GM12892 (cell line): Measurements from ENCODE around the gene RXFP2. TPM values are rescaled to one million over a fixed set of nuclear protein-coding genes. Genes with fewer than 3 reads are reported as not detected.

Experiments used
- DNase-seq: peaks from one replicate; pipeline ENCODE4 v3.0.0; 2011; ENCODE audit not compliant: insufficient read length
- FAIRE-seq: peaks from 2 replicates; lab custom pipeline; 2011; peaks lifted over from hg19 to GRCh38; lab: Jason Lieb, UNC
- POLR2A ChIP-seq: IDR thresholded peaks from 2 replicates; pipeline ENCODE4 v1.6.1; 2011; ENCODE audit warnings: low read depth, low read length, control low read depth
- POLR2AphosphoS5 ChIP-seq: IDR thresholded peaks from 2 replicates; pipeline ENCODE4 v1.6.1; 2011; ENCODE audit warnings: low read depth, low read length, control low read depth
- TAF1 ChIP-seq: IDR thresholded peaks from 2 replicates; pipeline ENCODE4 v1.6.1; 2011; ENCODE audit warnings: low read depth, mild to moderate bottlenecking, control low read depth, low read length, borderline replicate concordance
- polyA plus RNA-seq: library from polyadenylated mRNA; unstranded; fragments of >200 nt; gene quantifications from one replicate; pipeline ENCODE4 v1.2.1, GENCODE V29; 2012; ENCODE audit warnings: missing spikeins, inconsistent platforms; ENCODE audit not compliant: missing spikeins

The RXFP2 gene, protein sequence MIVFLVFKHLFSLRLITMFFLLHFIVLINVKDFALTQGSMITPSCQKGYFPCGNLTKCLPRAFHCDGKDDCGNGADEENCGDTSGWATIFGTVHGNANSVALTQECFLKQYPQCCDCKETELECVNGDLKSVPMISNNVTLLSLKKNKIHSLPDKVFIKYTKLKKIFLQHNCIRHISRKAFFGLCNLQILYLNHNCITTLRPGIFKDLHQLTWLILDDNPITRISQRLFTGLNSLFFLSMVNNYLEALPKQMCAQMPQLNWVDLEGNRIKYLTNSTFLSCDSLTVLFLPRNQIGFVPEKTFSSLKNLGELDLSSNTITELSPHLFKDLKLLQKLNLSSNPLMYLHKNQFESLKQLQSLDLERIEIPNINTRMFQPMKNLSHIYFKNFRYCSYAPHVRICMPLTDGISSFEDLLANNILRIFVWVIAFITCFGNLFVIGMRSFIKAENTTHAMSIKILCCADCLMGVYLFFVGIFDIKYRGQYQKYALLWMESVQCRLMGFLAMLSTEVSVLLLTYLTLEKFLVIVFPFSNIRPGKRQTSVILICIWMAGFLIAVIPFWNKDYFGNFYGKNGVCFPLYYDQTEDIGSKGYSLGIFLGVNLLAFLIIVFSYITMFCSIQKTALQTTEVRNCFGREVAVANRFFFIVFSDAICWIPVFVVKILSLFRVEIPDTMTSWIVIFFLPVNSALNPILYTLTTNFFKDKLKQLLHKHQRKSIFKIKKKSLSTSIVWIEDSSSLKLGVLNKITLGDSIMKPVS
- not detected for polyA plus RNA-seq

DNA sequence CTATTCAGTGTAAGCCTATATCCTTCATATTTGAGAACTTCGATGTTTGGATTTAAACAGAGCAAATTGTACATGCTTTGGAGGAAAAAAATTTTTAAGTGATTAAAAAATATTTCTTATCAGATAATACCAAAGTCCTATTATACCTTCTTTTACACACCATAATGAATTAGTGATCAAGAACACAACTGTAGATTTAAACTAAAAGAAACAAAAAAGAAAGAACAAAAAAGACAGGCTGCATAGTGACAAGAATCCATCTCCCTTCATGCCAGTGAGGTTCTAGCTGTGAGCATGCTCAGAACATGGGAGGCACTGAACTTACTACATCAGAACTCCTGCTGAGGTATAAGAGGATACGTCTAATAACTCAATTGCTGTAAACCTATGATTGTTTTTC, at the start of gene RXFP2:
Gene RXFP2, plus strand, starts transcription at position 301 of the 400 bp plus-strand sequence. Its CDS starts 87 bp downstream, at position 388.
- no peak for TF ChIP-seq TAF1
- TF ChIP-seq POLR2AphosphoS5, result no peak
- TF ChIP-seq POLR2A, result no peak
- DNase-seq (no peak), FAIRE-seq (no peak)

DNA sequence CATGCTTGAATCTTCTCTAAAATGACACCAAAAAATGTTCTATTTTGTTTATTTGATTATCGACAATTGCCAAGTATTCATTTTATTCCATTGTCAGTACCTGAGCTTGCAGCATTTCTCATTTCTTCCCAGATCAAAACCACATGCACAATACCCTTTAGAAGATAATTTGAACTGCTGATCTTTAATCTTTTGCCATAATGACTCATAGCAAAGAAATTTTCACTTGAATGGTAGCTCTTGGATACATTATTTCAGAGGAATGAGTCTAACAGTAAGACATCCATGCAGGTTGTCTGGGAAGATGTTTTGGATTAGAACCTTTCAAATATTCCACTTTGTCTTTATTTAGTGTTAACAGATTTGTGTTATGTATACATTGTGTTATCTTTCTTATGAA, 42.0 kb upstream of the RXFP2 start:
- no peak for TF ChIP-seq POLR2A
- no peak for TF ChIP-seq POLR2AphosphoS5
- TF ChIP-seq TAF1, result no peak
- no peak for DNase-seq

DNA sequence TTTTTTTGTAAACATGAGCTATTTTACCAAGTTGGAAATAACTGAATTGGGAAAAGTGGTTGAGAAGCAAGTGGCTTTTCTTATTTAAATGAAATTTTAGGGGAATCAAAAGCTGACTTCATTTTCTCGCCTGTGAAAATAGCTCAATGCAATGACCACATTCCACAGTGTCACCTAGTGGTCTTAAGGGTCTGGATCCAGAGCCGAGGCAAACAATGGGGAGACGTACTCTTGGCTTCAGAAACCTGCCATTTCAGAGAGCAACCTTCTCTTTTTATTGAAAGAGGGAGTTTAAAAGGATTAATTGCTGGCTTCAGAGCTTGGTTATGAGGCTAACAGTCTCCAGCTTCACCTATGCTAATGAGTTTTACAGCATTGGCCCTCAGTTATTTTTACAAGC, 39.7 kb upstream of the RXFP2 start:
- no peak for DNase-seq
- FAIRE-seq, result no peak
- TF ChIP-seq TAF1 (no peak), POLR2AphosphoS5 (no peak), POLR2A (no peak)

More for the DNA sequence above, 42.0 kb upstream of the RXFP2 start:
- no peak for FAIRE-seq

DNA sequence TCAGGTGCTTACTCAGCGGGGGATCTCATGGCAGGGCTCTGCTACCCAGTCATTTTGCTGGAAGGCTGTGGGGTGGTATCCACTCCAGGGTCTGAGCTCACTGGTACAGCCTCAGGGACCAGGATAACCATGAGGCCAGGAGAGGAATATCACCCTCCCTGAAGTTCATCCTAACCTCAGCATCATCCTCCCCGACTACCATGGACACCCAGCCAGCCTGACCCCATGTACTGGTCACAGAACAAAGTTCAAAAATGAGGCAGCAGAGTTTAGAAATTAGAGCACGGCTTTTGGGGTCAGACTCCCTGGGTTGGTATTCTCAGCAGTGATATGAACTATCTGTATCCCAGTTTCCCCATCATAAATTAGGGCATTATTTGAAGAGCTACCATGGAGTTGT, 35.5 kb upstream of the RXFP2 start:
- no peak for DNase-seq
- FAIRE-seq, result no peak
- TF ChIP-seq TAF1 (no peak), POLR2A (no peak), POLR2AphosphoS5 (no peak)

DNA sequence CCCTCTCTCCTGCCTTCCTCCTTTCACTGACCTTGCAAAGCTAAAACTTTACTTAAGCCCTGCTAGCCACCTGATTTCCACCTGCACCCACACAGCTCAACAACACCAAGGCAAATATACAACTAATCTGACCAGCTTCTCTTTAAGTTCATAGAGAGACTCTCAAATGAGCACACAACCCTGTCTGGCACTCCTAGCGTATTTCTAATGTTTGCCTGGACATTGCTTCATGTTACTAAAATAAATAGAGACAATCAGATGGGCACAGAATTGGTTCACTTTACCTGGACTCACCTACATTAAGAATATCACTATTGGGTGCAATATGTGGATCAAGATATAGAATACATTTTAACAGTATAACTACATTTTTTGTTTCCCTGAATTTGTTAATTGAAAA, 33.2 kb upstream of the RXFP2 start:
- TF ChIP-seq POLR2AphosphoS5, result no peak
- no peak for TF ChIP-seq POLR2A
- no peak for TF ChIP-seq TAF1
- FAIRE-seq, result no peak

DNA sequence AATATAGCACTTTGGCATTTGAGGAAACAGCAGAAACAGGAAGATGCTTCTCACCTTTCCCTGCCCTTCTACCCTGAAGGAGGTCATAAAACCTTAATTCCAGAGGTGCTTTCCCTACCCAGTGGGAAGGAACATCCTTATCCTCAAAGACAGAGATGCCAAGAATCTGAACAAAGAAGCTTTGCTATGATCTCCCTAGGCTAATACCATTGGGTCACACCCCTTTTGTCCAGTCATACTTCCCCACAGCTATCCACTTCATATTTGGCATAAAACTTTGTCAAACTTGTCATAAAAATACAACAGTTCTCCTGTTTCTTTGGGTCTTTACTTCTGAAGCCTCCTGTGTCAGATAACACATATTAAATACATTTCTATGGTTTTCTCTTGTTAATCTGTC, 21.7 kb upstream of the RXFP2 start:
- TF ChIP-seq TAF1 (no peak), POLR2A (no peak), POLR2AphosphoS5 (no peak)
- FAIRE-seq, result no peak
- no peak for DNase-seq

More for the DNA sequence above, 33.2 kb upstream of the RXFP2 start:
- no peak for DNase-seq

DNA sequence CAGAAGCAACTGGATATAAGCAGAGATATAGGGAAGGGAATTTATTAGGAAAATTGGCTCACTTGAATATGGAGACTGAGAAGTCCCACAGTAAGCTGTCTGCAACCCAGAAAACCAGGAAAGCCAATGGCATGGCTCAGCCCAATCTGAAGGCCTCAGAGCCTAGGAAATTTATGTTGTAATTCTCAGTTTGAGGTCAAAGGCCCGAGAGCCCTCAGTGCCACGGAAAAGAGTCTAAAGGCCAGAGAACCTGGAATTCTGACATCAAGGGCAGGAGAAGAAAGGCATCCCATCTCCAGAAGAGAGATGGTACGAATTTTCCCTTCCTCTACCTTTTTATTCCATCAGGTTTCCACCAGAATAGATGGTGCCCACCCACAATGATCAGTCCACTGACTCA, 20.1 kb upstream of the RXFP2 start:
- DNase-seq (no peak), FAIRE-seq (no peak)
- TF ChIP-seq TAF1 (no peak), POLR2AphosphoS5 (no peak), POLR2A (no peak)

DNA sequence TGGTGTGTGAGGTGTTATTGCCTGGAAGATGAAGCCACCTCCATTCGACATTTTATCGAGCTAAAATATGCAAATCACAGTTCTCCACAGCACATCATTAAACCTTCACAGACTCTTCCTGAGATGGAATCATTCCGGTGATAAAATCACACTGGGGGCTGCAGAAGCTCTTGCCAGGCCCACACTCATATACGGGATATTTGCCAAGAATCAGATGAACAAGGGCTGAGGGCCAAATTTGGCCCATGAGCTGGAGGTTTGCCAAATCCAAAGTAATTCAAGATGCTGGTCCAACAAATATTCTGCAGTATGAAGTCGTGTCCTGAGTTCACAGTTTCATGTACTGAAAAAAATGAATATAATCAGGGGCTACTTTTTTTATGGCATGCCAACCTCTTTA, 16.7 kb upstream of the RXFP2 start:
- TF ChIP-seq POLR2A (no peak), TAF1 (no peak), POLR2AphosphoS5 (no peak)
- FAIRE-seq (no peak), DNase-seq (no peak)

DNA sequence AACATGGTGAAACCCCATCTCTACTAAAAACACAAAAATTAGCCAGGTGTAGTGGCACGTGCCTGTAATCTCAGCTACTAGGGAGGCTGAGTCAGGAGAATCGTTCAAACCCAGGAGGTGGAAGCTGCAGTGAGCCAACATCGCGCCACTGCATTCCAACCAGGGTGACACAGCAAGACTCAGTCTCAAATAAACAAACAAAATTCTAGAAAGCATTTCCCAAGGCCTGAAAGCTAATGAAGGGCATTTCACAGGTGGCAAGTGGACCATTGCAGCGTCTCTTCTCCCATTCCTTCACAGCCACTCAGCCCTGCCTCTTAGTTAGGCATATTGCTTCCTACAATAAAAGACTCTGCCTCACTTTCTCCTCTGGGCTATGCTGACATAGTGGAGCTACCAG, 13.5 kb upstream of the RXFP2 start:
- TF ChIP-seq POLR2A, result no peak
- TF ChIP-seq POLR2AphosphoS5, result no peak
- no peak for TF ChIP-seq TAF1
- FAIRE-seq (no peak), DNase-seq (no peak)

DNA sequence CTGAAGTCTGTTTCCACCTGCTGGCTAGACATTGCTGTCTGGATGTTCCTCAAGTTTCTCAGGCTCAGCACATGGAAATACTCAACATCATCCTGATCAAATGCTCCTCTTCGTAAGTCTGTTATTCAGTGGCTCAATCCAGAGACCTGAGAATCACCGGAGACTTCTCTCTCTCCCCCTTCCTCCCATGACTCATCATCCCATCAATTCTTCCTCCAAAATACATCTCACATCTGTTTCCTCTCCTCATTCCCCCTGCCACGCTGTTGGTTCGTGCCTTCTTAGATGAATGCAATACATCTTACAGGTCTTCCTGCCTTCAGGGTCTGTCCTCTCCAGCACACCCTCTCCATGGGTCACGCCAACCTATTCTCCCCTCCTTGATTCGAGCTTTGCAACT, 7.4 kb upstream of the RXFP2 start:
- no peak for FAIRE-seq
- no peak for DNase-seq
- TF ChIP-seq TAF1 (no peak), POLR2AphosphoS5 (no peak), POLR2A (no peak)

DNA sequence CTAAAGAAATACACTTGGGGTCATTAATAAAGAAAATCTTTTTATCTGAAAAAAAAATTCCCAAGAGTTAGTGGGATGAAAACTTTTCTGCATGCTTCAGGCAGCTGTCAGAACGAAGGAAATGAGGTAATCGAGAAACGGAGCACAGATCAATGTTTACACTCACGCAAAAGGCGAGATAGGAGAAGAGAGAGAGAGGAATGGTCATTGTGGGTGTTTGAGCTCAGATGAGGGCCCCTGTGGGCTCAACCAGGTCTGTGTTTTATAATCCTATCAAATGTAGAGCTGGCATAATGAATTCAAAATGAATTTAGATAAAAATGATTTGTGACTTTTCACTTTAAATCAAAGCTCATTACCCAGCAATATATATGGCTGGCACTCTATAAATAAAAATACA, 6.3 kb upstream of the RXFP2 start:
- DNase-seq (no peak), FAIRE-seq (no peak)
- TF ChIP-seq POLR2A, result no peak
- no peak for TF ChIP-seq TAF1
- no peak for TF ChIP-seq POLR2AphosphoS5
